Neural cell (in vitro differentiated cells): ENCODE measurements around the gene SLCO2A1. TPM values are rescaled to one million over a fixed set of nuclear protein-coding genes. Genes with fewer than 3 reads are reported as not detected.

Experiments
- H2AFZ ChIP-seq: fragments of 200-600, 300-800 bp; sonication (generic), shearing (Covaris generic); 2 replicates; pipeline ENCODE4 v1.6.0; 2014; ENCODE audit warnings: low read depth, mild to moderate bottlenecking, antibody characterized with exemption, low read length, moderate library complexity
- H3F3A ChIP-seq: fragments of 200-600 bp; shearing (Covaris generic); 2 replicates; pipeline ENCODE4 v1.6.1; 2016; ENCODE audit warnings: mild to moderate bottlenecking, moderate library complexity, mixed read lengths, antibody characterized with exemption, low read length; ENCODE audit not compliant: insufficient read depth, poor library complexity, severe bottlenecking
- H3K27ac ChIP-seq: fragments of 200-600, 300-800 bp; sonication (generic), shearing (Covaris generic); 2 replicates; pipeline ENCODE4 v1.5.1; 2014; ENCODE audit warnings: mild to moderate bottlenecking, low read length, moderate library complexity
- H3K27me3 ChIP-seq: fragments of 300-800, 200-600 bp; sonication (generic), shearing (Covaris generic); 2 replicates; pipeline ENCODE4 v1.6.0; 2014; ENCODE audit warnings: mild to moderate bottlenecking, low read depth, low read length, moderate library complexity; ENCODE audit not compliant: insufficient read depth
- H3K36me3 ChIP-seq: fragments of 300-800, 200-600 bp; sonication (generic), shearing (Covaris generic); 2 replicates; pipeline ENCODE4 v1.5.1; 2014; ENCODE audit warnings: mild to moderate bottlenecking, antibody characterized with exemption, low read length, moderate library complexity; ENCODE audit not compliant: insufficient read depth
- H3K4me2 ChIP-seq: fragments of 300-800, 200-600 bp; sonication (generic), shearing (Covaris generic); 2 replicates; pipeline ENCODE4 v1.6.0; 2014; ENCODE audit warnings: mild to moderate bottlenecking, low read length
- H3K4me3 ChIP-seq: fragments of 300-800, 200-600 bp; sonication (generic), shearing (Covaris generic); 2 replicates; pipeline ENCODE4 v1.5.1; 2014; ENCODE audit warnings: mild to moderate bottlenecking, low read length, moderate library complexity
- H3K79me2 ChIP-seq: fragments of 200-600 bp; shearing (Covaris generic); replicated peaks from 2 replicates; pipeline ENCODE4 v1.6.0; 2014; ENCODE audit warnings: mild to moderate bottlenecking, low read length, moderate library complexity; ENCODE audit not compliant: insufficient read depth
- H3K9ac ChIP-seq: fragments of 300-800, 200-600 bp; sonication (generic), shearing (Covaris generic); 2 replicates; pipeline ENCODE4 v1.6.1; 2016; ENCODE audit warnings: mild to moderate bottlenecking, low read length, mixed read lengths
- H3K9me2 ChIP-seq: fragments of 200-600 bp; shearing (Covaris generic); 2 replicates; pipeline ENCODE4 v1.6.1; 2016; ENCODE audit warnings: mild to moderate bottlenecking, low read length, mixed read lengths; ENCODE audit not compliant: insufficient read depth
- H3K9me3 ChIP-seq: fragments of 200-600, 300-800 bp; sonication (generic), shearing (Covaris generic); 2 replicates; pipeline ENCODE4 v1.6.1; 2016; ENCODE audit warnings: mild to moderate bottlenecking, mixed run types, low read length, moderate library complexity, mixed read lengths
- H4K20me1 ChIP-seq: fragments of 200-600 bp; shearing (Covaris generic); 2 replicates; pipeline ENCODE4 v1.6.1; 2016; ENCODE audit warnings: mild to moderate bottlenecking, mixed run types; ENCODE audit not compliant: insufficient read depth
- CTCF ChIP-seq: fragments of 450-650 bp; IDR thresholded peaks from 2 replicates; pipeline ENCODE4 v1.5.1; 2014; ENCODE audit warnings: antibody characterized with exemption, mild to moderate bottlenecking, moderate library complexity; ENCODE audit not compliant: poor library complexity, severe bottlenecking
- EP300 ChIP-seq: fragments of 450-650 bp; conservative IDR thresholded peaks from 2 replicates; pipeline ENCODE4 v1.6.1; 2014; ENCODE audit warnings: antibody characterized with exemption, mild to moderate bottlenecking, moderate library complexity; ENCODE audit not compliant: poor library complexity, severe bottlenecking
- EZH2 ChIP-seq: fragments of 200-600, 300-800 bp; shearing (Covaris generic), sonication (generic); IDR thresholded peaks from 2 replicates; pipeline ENCODE4 v1.6.1; 2014; ENCODE audit warnings: antibody characterized with exemption, low read length, borderline replicate concordance, mild to moderate bottlenecking; ENCODE audit not compliant: insufficient read depth, poor library complexity, severe bottlenecking
- MXI1 ChIP-seq: fragments of 450-650 bp; conservative IDR thresholded peaks from 2 replicates; pipeline ENCODE4 v1.6.1; 2014; ENCODE audit warnings: antibody characterized with exemption, mild to moderate bottlenecking; ENCODE audit not compliant: poor library complexity, severe bottlenecking
- POLR2AphosphoS5 ChIP-seq: IDR thresholded peaks from 2 replicates; pipeline ENCODE4 v1.6.1; 2012
- RAD21 ChIP-seq: fragments of 450-650 bp; conservative IDR thresholded peaks from 2 replicates; pipeline ENCODE4 v1.6.1; 2014; ENCODE audit warnings: antibody characterized with exemption, mild to moderate bottlenecking, moderate library complexity
- REST ChIP-seq: IDR thresholded peaks from 2 replicates; pipeline ENCODE4 v1.6.1; 2012; ENCODE audit warnings: borderline replicate concordance
- SMC3 ChIP-seq: fragments of 450-650 bp; conservative IDR thresholded peaks from 2 replicates; pipeline ENCODE4 v1.6.1; 2014; ENCODE audit warnings: antibody characterized with exemption, mild to moderate bottlenecking, moderate library complexity; ENCODE audit not compliant: poor library complexity
- TAF1 ChIP-seq: IDR thresholded peaks from 2 replicates; pipeline ENCODE4 v1.6.1; 2012; ENCODE audit warnings: low read depth
- polyA plus RNA-seq: library from polyadenylated mRNA; depleted of rRNA; stranded (reverse); fragments of >200 nt; gene quantifications from 2 replicates; pipeline ENCODE4 v1.2.3, GENCODE V29; 2014

Gene SLCO2A1
- polyA plus RNA-seq, 1 donor from 2014 or later, result not detected

- H2AFZ ChIP-seq, result no peak overlapping the region
- no peaks in the 10 kb centered on the region for H3F3A ChIP-seq
- no peak overlapping the region for H3K4me2 ChIP-seq
- no peaks in the 10 kb centered on the region for H4K20me1 ChIP-seq
- no peaks in the 10 kb centered on the region for H3K9me3 ChIP-seq
- H3K27ac ChIP-seq, result no peak overlapping the region
- TF ChIP-seq TAF1 (no peak), POLR2AphosphoS5 (no peak), REST (no peak), CTCF (no peak), SMC3 (no peak), MXI1 (no peak), EZH2 (no peak), RAD21 (no peak), EP300 (no peak)
- H3K36me3 ChIP-seq, result no peaks in the 10 kb centered on the region
- no peaks in the 10 kb centered on the region for H3K79me2 ChIP-seq
- no peaks in the 10 kb centered on the region for H3K9me2 ChIP-seq
- H3K4me3 ChIP-seq, result no peak overlapping the region
- H3K9ac ChIP-seq, result no peak overlapping the region
- H3K27me3 ChIP-seq, result no peaks in the 10 kb centered on the region
These were observed 22.6 kb upstream of the SLCO2A1 start for GRCh38 chr3:134052370-134052769.

GRCh38 chr3:134049676-134050075 is 20.0 kb upstream of the SLCO2A1 start:
- Histone ChIP-seq H4K20me1 (no peaks in the 10 kb centered on the region), H3K4me2 (no peak overlapping the region)

More at GRCh38 chr3:134049676-134050075, 20.0 kb upstream of the SLCO2A1 start:
- Histone ChIP-seq H3K9me2 (no peaks in the 10 kb centered on the region), H3F3A (no peaks in the 10 kb centered on the region), H3K9ac (no peak overlapping the region), H3K27ac (no peak overlapping the region), H3K9me3 (no peaks in the 10 kb centered on the region), H3K79me2 (no peaks in the 10 kb centered on the region), H3K4me3 (no peak overlapping the region), H3K27me3 (no peaks in the 10 kb centered on the region), H3K36me3 (no peaks in the 10 kb centered on the region), H2AFZ (no peak overlapping the region)
- no peak for TF ChIP-seq REST
- no peak for TF ChIP-seq EP300
- TF ChIP-seq TAF1, result no peak
- no peak for TF ChIP-seq RAD21
- no peak for TF ChIP-seq CTCF
- TF ChIP-seq SMC3, result no peak
- TF ChIP-seq EZH2, result no peak
- TF ChIP-seq POLR2AphosphoS5, result no peak
- no peak for TF ChIP-seq MXI1
